Panc1 (cell line): Measurements from ENCODE around the gene ZDBF2. TPM values are rescaled to one million over a fixed set of nuclear protein-coding genes. Genes with fewer than 3 reads are reported as not detected.

Experiments
- ATAC-seq: fragments of 200-7000 bp; cut with Tn5 transposase; 2 replicates; pipeline ENCODE4 v1.9.1; 2020; ENCODE audit warnings: mild to moderate bottlenecking, moderate library complexity
- BruUV-seq: library from RNA; stranded (reverse); fragments of 400-500 nt; replicated peaks from 2 replicates; lab custom pipeline; 2021; lab: Mats Ljungman, UMichigan
- CTCF ChIA-PET: fragments of 300-600 bp; sonication (Branson Sonifier 250); formaldehyde crosslinking; loops from one replicate; lab custom pipeline; 2022; ENCODE audit warnings: antibody characterized with exemption; lab: Charles Lee
- POLR2A ChIA-PET: fragments of 300-600 bp; sonication (Branson Sonifier 250); formaldehyde crosslinking; loops from one replicate; lab custom pipeline; 2022; ENCODE audit warnings: antibody characterized with exemption; lab: Charles Lee
- DNase-seq: peaks from one replicate; pipeline ENCODE4 v3.0.0-alpha.2; 2010; ENCODE audit warnings: low read depth, low spot score
- H3K27ac ChIP-seq: 2 replicates; pipeline ENCODE4 v1.5.1; 2011; ENCODE audit warnings: mild to moderate bottlenecking, low read length, inconsistent platforms
- H3K27me3 ChIP-seq: fragments of 200-500 bp; sonication (Bioruptor generic); 2 replicates; pipeline ENCODE4 v1.6.0; 2014; ENCODE audit warnings: low read length, inconsistent platforms; ENCODE audit not compliant: control insufficient read depth, insufficient read depth
- H3K36me3 ChIP-seq: fragments of 200-500 bp; sonication (Bioruptor generic); 2 replicates; pipeline ENCODE4 v1.5.1; 2014; ENCODE audit warnings: inconsistent platforms, mild to moderate bottlenecking, low read length, moderate library complexity; ENCODE audit not compliant: control insufficient read depth, insufficient read depth
- H3K4me1 ChIP-seq: 2 replicates; pipeline ENCODE4 v1.5.1; 2011; ENCODE audit warnings: inconsistent platforms, mild to moderate bottlenecking, low read length, moderate library complexity; ENCODE audit not compliant: control insufficient read depth, insufficient read depth
- H3K4me3 ChIP-seq, 2 experiments: 2 replicates each; pipeline ENCODE4 v1.5.1; 2011 to 2012; ENCODE audit warnings: low read depth in 2 of 2, low read length in 2 of 2, mild to moderate bottlenecking in 2 of 2, inconsistent platforms in 1 of 2, moderate library complexity in 1 of 2
- H3K9me3 ChIP-seq: fragments of 200-500 bp; sonication (Bioruptor generic); 2 replicates; pipeline ENCODE4 v1.5.1; 2014; ENCODE audit warnings: low read depth, mild to moderate bottlenecking, inconsistent platforms, low read length, moderate library complexity; ENCODE audit not compliant: control insufficient read depth, insufficient read depth
- POLR2AphosphoS5 ChIP-seq: IDR thresholded peaks from 2 replicates; pipeline ENCODE4 v1.6.1; 2012; ENCODE audit warnings: mild to moderate bottlenecking, low read depth, low read length, moderate library complexity
- SIN3A ChIP-seq: IDR thresholded peaks from 2 replicates; pipeline ENCODE4 v1.6.1; 2012; ENCODE audit warnings: low read depth, mild to moderate bottlenecking, low read length, moderate library complexity, borderline replicate concordance; ENCODE audit not compliant: insufficient read depth
- TCF7L2 ChIP-seq: IDR thresholded peaks from 2 replicates; pipeline ENCODE4 v1.6.1; 2011; ENCODE audit warnings: mild to moderate bottlenecking, low read depth, low read length, inconsistent platforms
- in situ Hi-C: cut with HindIII; loops from 2 replicates; pipeline ENCODE4 v1.10.0; 2016; ENCODE audit warnings: low sequenced_read_pairs, low pct_unique_long_range_greater_than_20kb
- intact Hi-C: fragments of 100-400 bp; cut with micrococcal nuclease; formaldehyde crosslinking; loops from one replicate; pipeline ENCODE4 v1.10.0; 2022; ENCODE audit not compliant: unreplicated experiment
- total RNA-seq: library from RNA; stranded (reverse); gene quantifications from one replicate; pipeline ENCODE4 v1.2.1, GENCODE V29; 2021; ENCODE audit not compliant: unreplicated experiment
- TF ChIP-seq, protein P1 (sequence below), 2 experiments: IDR thresholded peaks; 2 replicates each; pipeline ENCODE4 v1.6.1; 2011 to 2012; ENCODE audit warnings: low read depth in 2 of 2, control low read depth in 1 of 2, low read length in 1 of 2, mild to moderate bottlenecking in 1 of 2, moderate library complexity in 1 of 2; ENCODE audit not compliant: insufficient read depth in 1 of 2
- TF ChIP-seq, protein P2 (sequence below): fragments of 450-650 bp; IDR thresholded peaks from 2 replicates; pipeline ENCODE4 v1.5.1; 2017; ENCODE audit warnings: mild to moderate bottlenecking

Gene ZDBF2
- total RNA-seq, 1 experiment from 2014 or later = 4.2 TPM

DNA sequence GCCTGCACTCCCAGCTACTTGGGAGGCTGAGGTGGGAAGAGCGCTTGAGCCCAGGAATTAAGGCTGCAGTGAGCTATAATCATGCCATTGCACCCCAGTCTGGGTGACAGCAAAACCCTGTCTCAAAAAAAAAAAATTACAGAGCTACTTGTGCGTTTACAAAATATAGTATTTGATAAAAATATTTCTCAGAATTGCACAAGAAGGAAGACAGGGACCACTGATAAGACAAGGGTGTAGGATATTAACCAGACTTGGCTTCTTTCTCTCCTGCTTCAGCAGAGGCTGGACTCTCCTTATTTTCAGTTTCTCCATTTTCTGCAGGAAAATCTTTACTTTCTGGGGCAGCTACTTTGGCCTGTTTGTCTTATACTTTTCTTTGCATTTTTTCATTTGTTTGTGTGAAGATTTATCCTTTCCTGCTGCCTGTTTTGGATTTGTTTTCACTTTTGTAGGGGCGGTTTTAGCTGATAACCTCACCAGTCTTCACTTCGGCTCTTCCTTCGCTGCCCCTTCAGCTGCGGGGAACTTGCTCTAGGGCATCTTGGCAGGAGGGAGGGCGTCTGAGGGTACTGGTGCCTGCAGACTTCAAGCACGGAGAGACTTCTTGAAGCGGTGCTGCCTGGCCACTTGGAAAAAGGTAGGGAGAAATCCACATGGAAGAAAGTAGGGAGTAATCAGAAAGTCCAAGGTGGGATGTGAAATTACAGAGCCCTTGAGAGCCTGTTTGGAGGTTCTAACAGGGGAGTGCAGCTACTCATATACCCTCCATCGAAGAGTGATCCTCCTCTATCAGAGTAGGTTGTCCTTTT lies 14.9 kb upstream of the ZDBF2 start:
- DNase-seq (no peak), ATAC-seq (no peak)
- POLR2A ChIA-PET = no interaction called here
- Histone ChIP-seq H3K4me3 (no peak overlapping the region), H3K36me3 (no peaks in the 10 kb centered on the region), H3K27me3 (peaks cover 6% of the 10 kb centered on the region; the same call in 1 of the 2 replicates), H3K4me1 (no peaks in the 10 kb centered on the region), H3K9me3 (no peaks in the 10 kb centered on the region), H3K27ac (no peak overlapping the region)
- TF ChIP-seq SIN3A = no peak
- TF ChIP-seq, protein P1, sequence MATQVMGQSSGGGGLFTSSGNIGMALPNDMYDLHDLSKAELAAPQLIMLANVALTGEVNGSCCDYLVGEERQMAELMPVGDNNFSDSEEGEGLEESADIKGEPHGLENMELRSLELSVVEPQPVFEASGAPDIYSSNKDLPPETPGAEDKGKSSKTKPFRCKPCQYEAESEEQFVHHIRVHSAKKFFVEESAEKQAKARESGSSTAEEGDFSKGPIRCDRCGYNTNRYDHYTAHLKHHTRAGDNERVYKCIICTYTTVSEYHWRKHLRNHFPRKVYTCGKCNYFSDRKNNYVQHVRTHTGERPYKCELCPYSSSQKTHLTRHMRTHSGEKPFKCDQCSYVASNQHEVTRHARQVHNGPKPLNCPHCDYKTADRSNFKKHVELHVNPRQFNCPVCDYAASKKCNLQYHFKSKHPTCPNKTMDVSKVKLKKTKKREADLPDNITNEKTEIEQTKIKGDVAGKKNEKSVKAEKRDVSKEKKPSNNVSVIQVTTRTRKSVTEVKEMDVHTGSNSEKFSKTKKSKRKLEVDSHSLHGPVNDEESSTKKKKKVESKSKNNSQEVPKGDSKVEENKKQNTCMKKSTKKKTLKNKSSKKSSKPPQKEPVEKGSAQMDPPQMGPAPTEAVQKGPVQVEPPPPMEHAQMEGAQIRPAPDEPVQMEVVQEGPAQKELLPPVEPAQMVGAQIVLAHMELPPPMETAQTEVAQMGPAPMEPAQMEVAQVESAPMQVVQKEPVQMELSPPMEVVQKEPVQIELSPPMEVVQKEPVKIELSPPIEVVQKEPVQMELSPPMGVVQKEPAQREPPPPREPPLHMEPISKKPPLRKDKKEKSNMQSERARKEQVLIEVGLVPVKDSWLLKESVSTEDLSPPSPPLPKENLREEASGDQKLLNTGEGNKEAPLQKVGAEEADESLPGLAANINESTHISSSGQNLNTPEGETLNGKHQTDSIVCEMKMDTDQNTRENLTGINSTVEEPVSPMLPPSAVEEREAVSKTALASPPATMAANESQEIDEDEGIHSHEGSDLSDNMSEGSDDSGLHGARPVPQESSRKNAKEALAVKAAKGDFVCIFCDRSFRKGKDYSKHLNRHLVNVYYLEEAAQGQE (IDR thresholded peaks at IDR 0.05; ENCODE audit: insufficient read depth in 1 of 2, low read depth in 2 of 2, low read length in 1 of 2) = no peak
- TF ChIP-seq POLR2AphosphoS5 = no peak
- TF ChIP-seq, protein P2, sequence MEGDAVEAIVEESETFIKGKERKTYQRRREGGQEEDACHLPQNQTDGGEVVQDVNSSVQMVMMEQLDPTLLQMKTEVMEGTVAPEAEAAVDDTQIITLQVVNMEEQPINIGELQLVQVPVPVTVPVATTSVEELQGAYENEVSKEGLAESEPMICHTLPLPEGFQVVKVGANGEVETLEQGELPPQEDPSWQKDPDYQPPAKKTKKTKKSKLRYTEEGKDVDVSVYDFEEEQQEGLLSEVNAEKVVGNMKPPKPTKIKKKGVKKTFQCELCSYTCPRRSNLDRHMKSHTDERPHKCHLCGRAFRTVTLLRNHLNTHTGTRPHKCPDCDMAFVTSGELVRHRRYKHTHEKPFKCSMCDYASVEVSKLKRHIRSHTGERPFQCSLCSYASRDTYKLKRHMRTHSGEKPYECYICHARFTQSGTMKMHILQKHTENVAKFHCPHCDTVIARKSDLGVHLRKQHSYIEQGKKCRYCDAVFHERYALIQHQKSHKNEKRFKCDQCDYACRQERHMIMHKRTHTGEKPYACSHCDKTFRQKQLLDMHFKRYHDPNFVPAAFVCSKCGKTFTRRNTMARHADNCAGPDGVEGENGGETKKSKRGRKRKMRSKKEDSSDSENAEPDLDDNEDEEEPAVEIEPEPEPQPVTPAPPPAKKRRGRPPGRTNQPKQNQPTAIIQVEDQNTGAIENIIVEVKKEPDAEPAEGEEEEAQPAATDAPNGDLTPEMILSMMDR = no peak
- no TSS peak for BruUV-seq
- intact Hi-C loops = loop anchor here (5.0 kb wide), 1 partner anchor 97 kb away; no protein-coding TSS in a partner anchor
- CTCF ChIA-PET = interaction anchor here (0.6 to 0.9 kb wide), 2 partner anchors 10 to 95 kb away, joined by 3 read pairs; no protein-coding TSS in a partner anchor
- in situ Hi-C loops = no loop called here

DNA sequence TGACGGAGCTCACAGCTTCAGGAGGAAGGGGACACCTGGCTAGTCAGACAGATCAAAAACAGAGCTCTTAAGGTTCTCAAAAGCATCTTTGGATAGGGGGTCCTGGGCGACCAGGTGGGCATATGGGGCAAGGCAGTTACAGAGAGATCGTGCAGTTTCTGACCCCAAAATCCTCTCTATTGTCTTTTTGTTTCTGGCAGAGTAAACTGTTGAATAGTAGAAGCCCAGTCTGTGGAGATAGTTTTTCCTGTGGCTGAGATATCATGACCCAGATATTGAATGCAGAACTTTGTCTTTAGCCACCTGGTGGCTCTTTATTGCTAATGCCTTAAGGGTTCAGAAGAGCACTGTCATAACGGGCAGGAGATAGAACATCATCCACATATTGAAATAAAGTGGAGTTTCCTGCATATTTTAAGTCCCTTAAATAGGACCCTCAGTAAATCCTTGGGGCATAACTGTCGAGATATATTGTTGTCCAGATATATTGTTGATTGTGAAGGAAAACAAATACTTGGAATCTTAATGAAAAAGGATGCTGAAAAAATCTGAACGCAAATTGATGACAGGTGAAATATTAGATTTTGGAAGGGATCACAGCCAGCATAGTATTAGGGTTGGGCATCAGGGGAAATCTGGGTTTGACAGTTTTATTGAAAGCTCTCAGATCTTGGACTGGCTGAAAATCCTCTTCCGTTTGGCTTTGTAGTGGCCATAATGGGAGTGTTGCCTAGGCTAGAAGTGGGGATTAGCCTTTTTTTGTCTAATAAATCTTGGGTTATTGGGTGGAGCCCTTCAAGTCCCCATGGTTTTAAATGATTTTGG lies 14.1 kb upstream of the ZDBF2 start:
- POLR2A ChIA-PET = no interaction called here

More for the DNA sequence above, 14.1 kb upstream of the ZDBF2 start:
- Histone ChIP-seq H3K36me3 (no peaks in the 10 kb centered on the region), H3K27me3 (peaks cover 13% of the 10 kb centered on the region), H3K9me3 (no peaks in the 10 kb centered on the region), H3K27ac (no peak overlapping the region), H3K4me1 (no peaks in the 10 kb centered on the region), H3K4me3 (no peak overlapping the region)
- DNase-seq (peak; percentile 7), ATAC-seq (peak; percentile 83)
- BruUV-seq = no TSS peak
- TF ChIP-seq POLR2AphosphoS5 (no peak), SIN3A (no peak), TCF7L2 (no peak)
- TF ChIP-seq, protein P1 (IDR thresholded peaks at IDR 0.05; ENCODE audit: insufficient read depth in 1 of 2, low read depth in 2 of 2, low read length in 1 of 2) = no peak
- TF ChIP-seq, protein P2 = peak; percentile 55
- in situ Hi-C loops (no loop called here), intact Hi-C loops (loop anchor here (5.0 kb wide), 1 partner anchor 98 kb away; no protein-coding TSS in a partner anchor)
- CTCF ChIA-PET = interaction anchor here (0.6 to 0.9 kb wide), 2 partner anchors 11 to 96 kb away, joined by 3 read pairs; no protein-coding TSS in a partner anchor
